ENCODE results near the gene CKMT2. TPM values are rescaled to one million over a fixed set of nuclear protein-coding genes. Genes with fewer than 3 reads are reported as not detected.
"Not testable (repeated sequence)": the region's sequence is repeated elsewhere in the genome, so short reads cannot be mapped to it uniquely, and the experiment has no call there.

Gene CKMT2
- total and polyA plus RNA-seq, 9 donors = 6.2 to 28.3 (median 12.6) TPM

GRCh38 chr5:81254886-81255559, 21.9 kb downstream of the CKMT2 start:
- DNase-seq = no peak
- no peak for TF ChIP-seq CTCF (IDR thresholded peaks at IDR 0.05)
- no peak for TF ChIP-seq EP300 (IDR thresholded peaks at IDR 0.05)
- no peak for TF ChIP-seq POLR2A (IDR thresholded peaks at IDR 0.05)
- intact Hi-C loops (cut with DNase I) = loop anchor here in 1 of 4 donors (5.0 kb wide), 1 partner anchor 37 kb away; no protein-coding TSS in a partner anchor
- H3K4me3 ChIP-seq = no peak overlapping the region
- H3K27ac ChIP-seq = no peak overlapping the region
- H3K9me3 ChIP-seq = no peaks in the 10 kb centered on the region
- no peaks in the 10 kb centered on the region for H3K36me3 ChIP-seq
- 94 to 98% (median 96%) methylated on average over 21 of the region's 21 CpGs for WGBS, 3 donors
- no peaks in the 10 kb centered on the region for H3K4me1 ChIP-seq (ENCODE audit: insufficient read depth)
- no peaks in the 10 kb centered on the region for H3K27me3 ChIP-seq

DNA sequence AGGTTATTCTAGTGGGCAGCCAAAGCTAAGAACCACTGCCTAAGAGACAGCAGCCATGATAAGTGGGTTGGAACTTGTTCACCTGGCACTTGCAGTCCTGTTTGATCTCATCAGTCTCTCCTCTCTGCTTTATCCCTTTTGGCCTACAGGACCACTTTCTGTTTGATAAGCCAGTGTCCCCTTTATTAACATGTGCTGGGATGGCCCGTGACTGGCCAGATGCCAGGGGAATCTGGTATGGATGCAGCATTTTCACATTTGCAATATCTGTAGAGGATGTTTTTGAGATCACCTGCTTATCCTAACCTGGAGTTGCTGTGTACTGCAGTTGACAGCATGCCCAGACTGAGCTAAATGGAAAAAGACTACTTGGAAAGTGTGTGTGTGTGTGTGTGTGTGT, 23.6 kb downstream of the CKMT2 start:
- H3K27me3 ChIP-seq = no peaks in the 10 kb centered on the region
- TF ChIP-seq CTCF (IDR thresholded peaks at IDR 0.05) (no peak), POLR2A (IDR thresholded peaks at IDR 0.05) (no peak), EP300 (IDR thresholded peaks at IDR 0.05) (no peak)
- H3K4me3 ChIP-seq = no peak overlapping the region
- H3K36me3 ChIP-seq = no peaks in the 10 kb centered on the region
- no peak for DNase-seq
- intact Hi-C loops (cut with DNase I) = loop anchor here in 1 of 4 donors (5.0 kb wide), 1 partner anchor 36 kb away; no protein-coding TSS in a partner anchor
- H3K9me3 ChIP-seq = no peaks in the 10 kb centered on the region
- 42 to 70% (median 63%) methylated on average over 1 of the region's 1 CpG for WGBS, 3 donors
- H3K4me1 ChIP-seq (ENCODE audit: insufficient read depth) = no peaks in the 10 kb centered on the region
- no peak overlapping the region for H3K27ac ChIP-seq

- H3K9me3 ChIP-seq; H3K36me3 ChIP-seq; intact Hi-C loops (cut with DNase I); H3K27ac ChIP-seq; H3K4me3 ChIP-seq; H3K27me3 ChIP-seq; H3K4me1 ChIP-seq (ENCODE audit: insufficient read depth); DNase-seq: not testable (repeated sequence)
- WGBS, 3 donors = 89 to 96% (median 90%) methylated on average over 1 of the region's 1 CpG
Measured at GRCh38 chr5:81262796-81263195, 29.7 kb downstream of the CKMT2 start.

DNA sequence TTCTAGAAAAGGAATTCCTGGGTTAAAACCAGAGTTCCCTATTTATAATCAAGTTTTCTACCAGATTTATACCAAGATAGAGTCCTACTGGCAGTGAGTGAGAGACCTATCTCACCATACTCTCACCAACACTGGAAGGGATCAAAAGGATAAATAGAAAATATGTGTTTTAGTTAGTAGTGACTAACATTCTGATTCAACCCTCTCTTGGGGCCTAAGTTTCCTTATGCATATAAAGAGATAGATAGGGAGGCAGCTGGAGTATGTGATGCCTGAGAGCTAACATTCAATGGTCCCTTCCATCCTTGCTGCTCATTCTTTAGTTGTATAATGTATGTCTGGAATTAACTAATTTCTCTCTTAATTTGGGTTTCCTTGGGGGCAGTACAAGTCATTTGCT, 32.0 kb downstream of the CKMT2 start:
- intact Hi-C loops (cut with DNase I) = no loop called here
- H3K36me3 ChIP-seq = no peaks in the 10 kb centered on the region

More for the DNA sequence above, 32.0 kb downstream of the CKMT2 start:
- no peaks in the 10 kb centered on the region for H3K9me3 ChIP-seq
- no peak for DNase-seq
- H3K27me3 ChIP-seq = no peaks in the 10 kb centered on the region
- H3K4me1 ChIP-seq (ENCODE audit: insufficient read depth) = peaks cover 1% of the 10 kb centered on the region
- TF ChIP-seq POLR2A (IDR thresholded peaks at IDR 0.05) (no peak), CTCF (IDR thresholded peaks at IDR 0.05) (no peak)
- H3K4me3 ChIP-seq = no peak overlapping the region
- no peak overlapping the region for H3K27ac ChIP-seq

Data from ovary (tissue), 9 donors.